ENCODE results near the gene ARHGEF38. TPM values are rescaled to one million over a fixed set of nuclear protein-coding genes. Genes with fewer than 3 reads are reported as not detected.
A peak's percentile ranks its signal among the peaks of the same experiment; 100 is the strongest.

Gene ARHGEF38
- total RNA-seq, 3 donors from 2014 or later, result 56.9 to 62.9 TPM; not detected in 1

DNA sequence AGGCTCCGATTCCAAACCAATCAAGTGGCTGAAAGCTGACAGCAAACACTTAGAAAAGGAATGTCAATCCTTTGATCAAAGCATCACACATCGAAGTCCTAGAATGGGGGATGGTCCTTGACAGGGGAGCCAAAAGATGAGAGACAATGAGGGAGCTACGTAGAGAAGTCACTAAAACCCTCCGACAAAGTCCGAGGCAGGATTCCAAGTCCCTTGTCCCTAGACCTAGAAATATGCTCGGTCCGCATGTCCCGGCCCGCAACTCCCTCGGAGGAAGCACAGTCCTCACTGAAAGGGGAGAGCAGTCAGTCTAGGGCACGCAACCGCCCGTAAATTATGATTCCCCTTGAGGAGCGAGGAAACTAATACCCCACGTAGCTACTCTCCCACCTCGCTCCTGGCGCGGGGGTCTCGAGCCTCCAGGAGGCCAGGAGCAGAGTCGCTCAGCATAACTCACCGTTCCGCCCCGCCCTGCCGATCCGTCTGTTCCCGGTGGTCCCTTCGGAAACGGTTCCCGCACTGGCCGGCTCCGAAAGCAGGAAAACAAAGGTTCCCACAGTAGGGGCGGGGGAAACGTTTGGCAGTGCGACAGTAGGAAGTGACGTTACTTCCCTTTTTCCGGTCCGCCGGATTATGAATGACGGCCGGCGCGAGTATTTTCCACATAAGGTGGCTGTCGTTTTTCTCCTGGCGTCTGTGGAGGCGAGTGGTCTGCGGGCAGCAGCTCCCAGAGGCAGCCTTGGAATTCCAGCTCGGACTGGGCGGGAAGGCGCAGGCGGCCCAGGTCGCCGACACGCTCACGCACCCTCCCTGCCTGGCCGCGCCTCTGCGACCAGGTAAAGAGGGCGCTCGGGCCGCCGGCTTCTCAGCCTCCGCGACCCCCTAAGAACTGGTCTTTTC is 156.0 kb downstream of the ARHGEF38 start, which contains the start of the genes GSTCD and INTS12:
TSS of gene GSTCD (plus strand) at position 604 of the 900 bp plus-strand sequence. CDS start 8,830 bp downstream, outside the sequence.
TSS of gene INTS12 (minus strand) at position 509 of the 900 bp plus-strand sequence. CDS start 8,684 bp downstream, outside the sequence.
- H3K9me3 ChIP-seq, result no peaks in the 10 kb centered on the region
- TF ChIP-seq, protein P1, sequence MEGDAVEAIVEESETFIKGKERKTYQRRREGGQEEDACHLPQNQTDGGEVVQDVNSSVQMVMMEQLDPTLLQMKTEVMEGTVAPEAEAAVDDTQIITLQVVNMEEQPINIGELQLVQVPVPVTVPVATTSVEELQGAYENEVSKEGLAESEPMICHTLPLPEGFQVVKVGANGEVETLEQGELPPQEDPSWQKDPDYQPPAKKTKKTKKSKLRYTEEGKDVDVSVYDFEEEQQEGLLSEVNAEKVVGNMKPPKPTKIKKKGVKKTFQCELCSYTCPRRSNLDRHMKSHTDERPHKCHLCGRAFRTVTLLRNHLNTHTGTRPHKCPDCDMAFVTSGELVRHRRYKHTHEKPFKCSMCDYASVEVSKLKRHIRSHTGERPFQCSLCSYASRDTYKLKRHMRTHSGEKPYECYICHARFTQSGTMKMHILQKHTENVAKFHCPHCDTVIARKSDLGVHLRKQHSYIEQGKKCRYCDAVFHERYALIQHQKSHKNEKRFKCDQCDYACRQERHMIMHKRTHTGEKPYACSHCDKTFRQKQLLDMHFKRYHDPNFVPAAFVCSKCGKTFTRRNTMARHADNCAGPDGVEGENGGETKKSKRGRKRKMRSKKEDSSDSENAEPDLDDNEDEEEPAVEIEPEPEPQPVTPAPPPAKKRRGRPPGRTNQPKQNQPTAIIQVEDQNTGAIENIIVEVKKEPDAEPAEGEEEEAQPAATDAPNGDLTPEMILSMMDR (IDR thresholded peaks at IDR 0.05), result no peak
- TF ChIP-seq POLR2AphosphoS5 (IDR thresholded peaks at IDR 0.05), result peak; percentile 85 to 99 (median 92)
- TF ChIP-seq POLR2A (IDR thresholded peaks at IDR 0.05), result peak; percentile 47
- H3K4me1 ChIP-seq, result peaks cover 0 to 5% of the 10 kb centered on the region in 2 donors
- peak; percentile 87 to 95 for DNase-seq (ENCODE audit: low spot score in 2 of 2)
- H3K4me3 ChIP-seq, result peak within 1 kb of the TSS; percentile 72 to 88 (median 85)
- H3K36me3 ChIP-seq, result no peaks in the 10 kb centered on the region
- no peaks in the 10 kb centered on the region for H3K27me3 ChIP-seq
- intact Hi-C loops (cut with DNase I; ENCODE audit: low total_unique reads), result no loop called here
- peak within 1 kb of the TSS; percentile 89 to 90 for H3K27ac ChIP-seq

- TF ChIP-seq POLR2AphosphoS5 (IDR thresholded peaks at IDR 0.05) (no peak), POLR2A (IDR thresholded peaks at IDR 0.05) (no peak)
- TF ChIP-seq, protein P1 (IDR thresholded peaks at IDR 0.05), result no peak
- intact Hi-C loops (cut with DNase I; ENCODE audit: low total_unique reads), result no loop called here
- Histone ChIP-seq H3K4me1 (peaks cover 0 to 5% of the 10 kb centered on the region in 2 donors), H3K4me3 (peak overlapping the region; percentile 72 to 88 (median 85)), H3K27me3 (no peaks in the 10 kb centered on the region), H3K36me3 (no peaks in the 10 kb centered on the region), H3K27ac (peak overlapping the region; percentile 89 to 90), H3K9me3 (no peaks in the 10 kb centered on the region)
- DNase-seq (ENCODE audit: low spot score in 2 of 2), result no peak
These were observed 156.6 kb downstream of the ARHGEF38 start for GRCh38 chr4:105709081-105709450.

DNA sequence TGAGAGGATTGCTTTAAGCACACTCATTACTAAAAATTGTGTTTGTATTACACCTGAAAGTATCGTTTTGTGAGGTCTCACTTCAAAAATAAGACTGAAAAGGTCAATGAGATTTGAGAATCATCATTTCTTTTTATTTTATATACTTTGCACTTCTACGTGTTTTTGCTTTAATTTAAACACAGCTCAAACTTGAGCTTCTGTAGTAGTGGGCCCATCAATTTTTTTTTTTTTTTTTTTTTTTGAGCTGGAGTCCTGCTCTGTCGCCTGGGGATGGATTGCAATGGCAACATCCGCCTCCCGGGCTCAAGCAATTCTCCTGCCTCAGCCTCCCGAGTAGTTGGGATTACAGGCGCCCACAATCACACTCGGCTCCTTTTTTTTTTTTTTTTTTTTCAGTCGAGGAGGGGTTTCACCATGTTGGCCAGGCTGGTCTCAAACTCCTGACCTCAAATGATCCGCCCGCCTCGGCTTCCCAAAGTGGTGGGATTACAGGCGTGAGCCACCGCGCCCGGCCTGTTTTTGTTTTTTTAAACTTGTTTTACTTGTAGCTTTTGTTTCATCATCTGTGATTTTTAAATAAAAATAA is 157.7 kb downstream of the ARHGEF38 start:
- intact Hi-C loops (cut with DNase I; ENCODE audit: low total_unique reads), result no loop called here
- H3K4me1 ChIP-seq, result peaks cover 0 to 5% of the 10 kb centered on the region in 2 donors
- H3K4me3 ChIP-seq, result no peak overlapping the region
- TF ChIP-seq POLR2A (IDR thresholded peaks at IDR 0.05) (no peak), POLR2AphosphoS5 (IDR thresholded peaks at IDR 0.05) (no peak)
- TF ChIP-seq, protein P1 (IDR thresholded peaks at IDR 0.05), result no peak
- H3K36me3 ChIP-seq, result no peaks in the 10 kb centered on the region
- no peak for DNase-seq (ENCODE audit: low spot score in 2 of 2)
- no peak overlapping the region for H3K27ac ChIP-seq
- H3K27me3 ChIP-seq, result no peaks in the 10 kb centered on the region
- H3K9me3 ChIP-seq, result no peaks in the 10 kb centered on the region

GRCh38 chr4:105710678-105711077 is 158.3 kb downstream of the ARHGEF38 start:
- H3K9me3 ChIP-seq, result no peaks in the 10 kb centered on the region
- no peak overlapping the region for H3K27ac ChIP-seq
- no peak for DNase-seq (ENCODE audit: low spot score in 2 of 2)
- peaks cover 0 to 5% of the 10 kb centered on the region in 2 donors for H3K4me1 ChIP-seq
- no peaks in the 10 kb centered on the region for H3K27me3 ChIP-seq
- intact Hi-C loops (cut with DNase I; ENCODE audit: low total_unique reads), result no loop called here
- no peak overlapping the region for H3K4me3 ChIP-seq
- TF ChIP-seq, protein P1 (IDR thresholded peaks at IDR 0.05), result no peak
- TF ChIP-seq POLR2A (IDR thresholded peaks at IDR 0.05), result no peak
- TF ChIP-seq POLR2AphosphoS5 (IDR thresholded peaks at IDR 0.05), result no peak
- H3K36me3 ChIP-seq, result no peaks in the 10 kb centered on the region

GRCh38 chr4:105712766-105713165 is 160.3 kb downstream of the ARHGEF38 start:
- intact Hi-C loops (cut with DNase I; ENCODE audit: low total_unique reads), result no loop called here
- DNase-seq (ENCODE audit: low spot score in 2 of 2), result no peak
- Histone ChIP-seq H3K27ac (no peak overlapping the region), H3K36me3 (no peaks in the 10 kb centered on the region), H3K4me1 (no peaks in the 10 kb centered on the region), H3K4me3 (no peak overlapping the region), H3K27me3 (no peaks in the 10 kb centered on the region), H3K9me3 (no peaks in the 10 kb centered on the region)
- TF ChIP-seq POLR2A (IDR thresholded peaks at IDR 0.05) (no peak), POLR2AphosphoS5 (IDR thresholded peaks at IDR 0.05) (no peak)
- TF ChIP-seq, protein P1 (IDR thresholded peaks at IDR 0.05), result no peak
